ENCODE measurements around the gene FBXW11. TPM values are rescaled to one million over a fixed set of nuclear protein-coding genes. Genes with fewer than 3 reads are reported as not detected.

Gene FBXW11
- total and polyA plus RNA-seq, 12 donors = 6.8 to 89.0 (median 60.3) TPM

DNA sequence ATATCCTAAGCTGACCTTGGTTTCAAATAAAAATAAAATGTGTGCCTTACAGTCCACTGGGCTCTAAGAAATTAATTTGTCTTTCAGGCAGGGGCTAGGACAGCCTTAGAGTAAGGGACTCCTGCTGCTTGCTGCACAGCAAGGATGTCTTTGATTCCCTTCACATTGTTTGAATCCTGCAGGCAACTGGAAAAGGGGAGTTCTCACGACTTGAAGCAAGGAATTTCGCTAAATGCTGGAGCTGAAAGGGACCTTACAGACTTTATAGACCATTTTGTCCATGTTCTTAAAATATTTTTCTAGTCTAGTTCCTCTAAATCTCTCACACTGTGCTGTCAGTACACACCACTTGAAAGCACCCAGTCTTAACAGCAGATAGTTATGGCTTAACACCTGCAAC lies 35.6 kb downstream of the FBXW11 start:
- no peak for TF ChIP-seq POLR2A (IDR thresholded peaks at IDR 0.05)
- no peak for TF ChIP-seq CTCF (IDR thresholded peaks at IDR 0.05)

DNA sequence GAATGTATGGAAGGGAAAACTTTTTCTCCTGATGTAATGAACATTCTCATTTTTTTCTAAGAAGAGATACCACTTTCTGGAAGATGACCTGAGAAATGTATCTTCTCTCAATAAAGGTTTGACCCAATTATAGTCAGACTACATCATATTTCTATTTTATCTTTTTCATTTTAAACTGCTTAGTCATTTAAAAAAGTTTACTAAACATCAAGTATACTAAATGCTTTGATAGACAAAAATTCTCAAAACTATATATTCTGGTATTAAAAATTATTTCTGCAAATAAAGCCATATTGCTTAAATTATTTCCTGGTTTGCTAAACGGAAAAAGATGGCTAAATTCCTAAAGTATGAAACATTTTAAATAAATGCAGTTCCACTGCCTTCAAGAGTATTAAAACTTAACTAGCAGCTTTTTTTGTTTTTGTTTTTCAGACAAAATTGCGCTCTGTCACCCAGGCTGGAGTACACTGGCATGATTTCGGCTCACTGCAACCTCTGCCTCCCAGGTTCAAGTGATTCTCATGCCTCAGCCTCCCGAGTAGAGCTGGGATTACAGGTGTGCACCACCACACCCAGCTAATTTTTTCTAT lies 37.1 kb downstream of the FBXW11 start:
- Histone ChIP-seq H3K9me3 (replicated peaks in 1 of 3) (no peaks in the 10 kb centered on the region), H3K27me3 (no peaks in the 10 kb centered on the region), H3K27ac (no peak overlapping the region), H3K4me1 (replicated peaks in 1 of 2) (peaks cover 3 to 26% of the 10 kb centered on the region in 2 donors), H3K4me3 (no peak overlapping the region), H3K36me3 (replicated peaks in 1 of 2) (no peaks in the 10 kb centered on the region)
- no peak for DNase-seq
- intact Hi-C loops (cut with DNase I) = no loop called here
- WGBS, 4 donors = 88 to 96% (median 93%) methylated on average over 4 of the region's 4 CpGs
- TF ChIP-seq POLR2A (IDR thresholded peaks at IDR 0.05) (no peak), CTCF (IDR thresholded peaks at IDR 0.05) (no peak)

More for the DNA sequence above, 35.6 kb downstream of the FBXW11 start:
- Histone ChIP-seq H3K4me1 (replicated peaks in 1 of 2) (peaks cover 12 to 38% of the 10 kb centered on the region in 2 donors), H3K27ac (no peak overlapping the region), H3K4me3 (no peak overlapping the region), H3K36me3 (replicated peaks in 1 of 2) (no peaks in the 10 kb centered on the region), H3K27me3 (no peaks in the 10 kb centered on the region), H3K9me3 (replicated peaks in 1 of 3) (no peaks in the 10 kb centered on the region)
- DNase-seq = no peak
- 79 to 90% (median 85%) methylated on average over 2 of the region's 2 CpGs for WGBS, 4 donors
- intact Hi-C loops (cut with DNase I) = no loop called here

DNA sequence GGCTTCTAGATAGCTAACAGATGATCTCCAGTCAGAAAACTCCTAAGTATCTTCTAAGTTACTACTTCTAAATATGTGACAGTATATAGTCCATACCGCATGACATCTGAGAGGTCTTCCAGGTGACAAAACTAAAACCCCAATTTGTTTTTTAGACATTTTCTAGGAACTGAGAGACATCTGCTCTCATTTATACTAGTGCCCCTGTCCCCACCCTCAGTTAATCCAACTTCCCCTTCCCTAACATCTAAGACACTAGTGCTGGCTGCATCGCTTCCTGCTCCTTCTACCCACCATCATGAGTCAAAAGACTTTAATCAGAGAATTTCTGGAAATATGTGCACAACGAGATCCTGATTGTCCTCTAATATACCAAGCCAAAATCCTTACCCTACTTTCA lies 37.9 kb downstream of the FBXW11 start:
- DNase-seq = no peak
- 69 to 80% (median 77%) methylated on average over 3 of the region's 3 CpGs for WGBS, 4 donors
- TF ChIP-seq POLR2A (IDR thresholded peaks at IDR 0.05) (no peak), CTCF (IDR thresholded peaks at IDR 0.05) (no peak)
- Histone ChIP-seq H3K36me3 (replicated peaks in 1 of 2) (no peaks in the 10 kb centered on the region), H3K27ac (no peak overlapping the region), H3K9me3 (replicated peaks in 1 of 3) (no peaks in the 10 kb centered on the region), H3K4me3 (no peak overlapping the region), H3K4me1 (replicated peaks in 1 of 2) (peaks cover 3 to 24% of the 10 kb centered on the region in 2 donors), H3K27me3 (no peaks in the 10 kb centered on the region)
- intact Hi-C loops (cut with DNase I) = no loop called here

GRCh38 chr5:171966964-171967363 lies 39.5 kb downstream of the FBXW11 start:
- H3K4me1 ChIP-seq (replicated peaks in 1 of 2) = peaks cover 11 to 28% of the 10 kb centered on the region in 2 donors
- DNase-seq = no peak
- no peak overlapping the region for H3K4me3 ChIP-seq
- H3K36me3 ChIP-seq (replicated peaks in 1 of 2) = no peaks in the 10 kb centered on the region
- intact Hi-C loops (cut with DNase I) = no loop called here
- WGBS, 4 donors = 31 to 37% (median 34%) methylated on average over 2 of the region's 2 CpGs
- H3K27me3 ChIP-seq = no peaks in the 10 kb centered on the region
- H3K9me3 ChIP-seq (replicated peaks in 1 of 3) = no peaks in the 10 kb centered on the region
- H3K27ac ChIP-seq = no peak overlapping the region
- TF ChIP-seq POLR2A (IDR thresholded peaks at IDR 0.05) = no peak
- no peak for TF ChIP-seq CTCF (IDR thresholded peaks at IDR 0.05)

Data from adrenal gland (tissue), 12 donors.